ENCODE results near the gene USH1C. TPM values are rescaled to one million over a fixed set of nuclear protein-coding genes. Genes with fewer than 3 reads are reported as not detected.

The USH1C gene
- total RNA-seq, 1 donor from 2014 or later: not detected

- no peak overlapping the region for H3K27ac Mint-ChIP-seq (ENCODE audit: unreplicated experiment)
- TF ChIP-seq CTCF (IDR thresholded peaks at IDR 0.05; ENCODE audit: partially characterized antibody, unreplicated experiment): no peak
- H3K4me1 Mint-ChIP-seq (ENCODE audit: low read depth, unreplicated experiment): no peaks in the 10 kb centered on the region
- H3K27me3 Mint-ChIP-seq (ENCODE audit: unreplicated experiment): peaks cover 13% of the 10 kb centered on the region
- no peaks in the 10 kb centered on the region for H3K36me3 Mint-ChIP-seq (ENCODE audit: unreplicated experiment)
- DNase-seq: no peak
- no peak overlapping the region for H3K4me3 Mint-ChIP-seq (ENCODE audit: unreplicated experiment)
- H3K9me3 Mint-ChIP-seq (ENCODE audit: unreplicated experiment): peaks cover 3% of the 10 kb centered on the region
These were observed 3.4 kb downstream of the USH1C start for GRCh38 chr11:17540807-17541206.

- H3K9me3 Mint-ChIP-seq (ENCODE audit: unreplicated experiment): peaks cover 2% of the 10 kb centered on the region
- no peak overlapping the region for H3K4me3 Mint-ChIP-seq (ENCODE audit: unreplicated experiment)
- no peak for DNase-seq
- H3K36me3 Mint-ChIP-seq (ENCODE audit: unreplicated experiment): no peaks in the 10 kb centered on the region
- H3K4me1 Mint-ChIP-seq (ENCODE audit: low read depth, unreplicated experiment): no peaks in the 10 kb centered on the region
- H3K27me3 Mint-ChIP-seq (ENCODE audit: unreplicated experiment): peaks cover 7% of the 10 kb centered on the region
- H3K27ac Mint-ChIP-seq (ENCODE audit: unreplicated experiment): no peak overlapping the region
- TF ChIP-seq CTCF (IDR thresholded peaks at IDR 0.05; ENCODE audit: partially characterized antibody, unreplicated experiment): no peak
These were observed 5.5 kb downstream of the USH1C start for GRCh38 chr11:17538731-17539130.

GRCh38 chr11:17538054-17538453 lies 6.2 kb downstream of the USH1C start:
- Mint-ChIP-seq H3K27me3 (ENCODE audit: unreplicated experiment) (peaks cover 7% of the 10 kb centered on the region), H3K4me1 (ENCODE audit: low read depth, unreplicated experiment) (no peaks in the 10 kb centered on the region)

GRCh38 chr11:17537261-17537660 lies 7.0 kb downstream of the USH1C start:
- H3K9me3 Mint-ChIP-seq (ENCODE audit: unreplicated experiment): peaks cover 2% of the 10 kb centered on the region
- H3K27ac Mint-ChIP-seq (ENCODE audit: unreplicated experiment): no peak overlapping the region
- peaks cover 3% of the 10 kb centered on the region for H3K27me3 Mint-ChIP-seq (ENCODE audit: unreplicated experiment)
- DNase-seq: no peak
- H3K4me1 Mint-ChIP-seq (ENCODE audit: low read depth, unreplicated experiment): no peaks in the 10 kb centered on the region
- no peak for TF ChIP-seq CTCF (IDR thresholded peaks at IDR 0.05; ENCODE audit: partially characterized antibody, unreplicated experiment)
- H3K4me3 Mint-ChIP-seq (ENCODE audit: unreplicated experiment): no peak overlapping the region
- no peaks in the 10 kb centered on the region for H3K36me3 Mint-ChIP-seq (ENCODE audit: unreplicated experiment)

More at GRCh38 chr11:17538054-17538453, 6.2 kb downstream of the USH1C start:
- H3K4me3 Mint-ChIP-seq (ENCODE audit: unreplicated experiment): no peak overlapping the region
- H3K9me3 Mint-ChIP-seq (ENCODE audit: unreplicated experiment): peaks cover 2% of the 10 kb centered on the region
- H3K36me3 Mint-ChIP-seq (ENCODE audit: unreplicated experiment): no peaks in the 10 kb centered on the region
- no peak for DNase-seq
- no peak for TF ChIP-seq CTCF (IDR thresholded peaks at IDR 0.05; ENCODE audit: partially characterized antibody, unreplicated experiment)
- no peak overlapping the region for H3K27ac Mint-ChIP-seq (ENCODE audit: unreplicated experiment)

- no peak for TF ChIP-seq CTCF (IDR thresholded peaks at IDR 0.05; ENCODE audit: partially characterized antibody, unreplicated experiment)
- no peak overlapping the region for H3K4me3 Mint-ChIP-seq (ENCODE audit: unreplicated experiment)
- no peak overlapping the region for H3K27ac Mint-ChIP-seq (ENCODE audit: unreplicated experiment)
- peaks cover 2% of the 10 kb centered on the region for H3K9me3 Mint-ChIP-seq (ENCODE audit: unreplicated experiment)
- H3K36me3 Mint-ChIP-seq (ENCODE audit: unreplicated experiment): no peaks in the 10 kb centered on the region
- H3K27me3 Mint-ChIP-seq (ENCODE audit: unreplicated experiment): peaks cover 3% of the 10 kb centered on the region
- DNase-seq: no peak
- H3K4me1 Mint-ChIP-seq (ENCODE audit: low read depth, unreplicated experiment): no peaks in the 10 kb centered on the region
These were observed 8.7 kb downstream of the USH1C start for GRCh38 chr11:17535488-17535887.
